Astrocyte (in vitro differentiated cells and primary cell): ENCODE data around the gene PCTP. TPM values are rescaled to one million over a fixed set of nuclear protein-coding genes. Genes with fewer than 3 reads are reported as not detected.

Experiments used
- DNase-seq: peaks from one replicate; pipeline ENCODE4 v3.0.0-alpha.2; 2010; ENCODE audit warnings: low read depth
- FAIRE-seq: peaks from 2 replicates; lab custom pipeline; 2011; peaks lifted over from hg19 to GRCh38; lab: Jason Lieb, UNC
- H2AFZ ChIP-seq: 2 replicates; pipeline ENCODE4 v1.6.0; 2012; ENCODE audit warnings: low read depth, low read length, inconsistent platforms
- H3K27ac ChIP-seq: 2 replicates; pipeline ENCODE4 v1.5.1; 2011; ENCODE audit warnings: low read depth, low read length, inconsistent platforms
- H3K27me3 ChIP-seq: 2 replicates; pipeline ENCODE4 v1.6.0; 2011; ENCODE audit warnings: low read length, inconsistent platforms; ENCODE audit not compliant: insufficient read depth
- H3K36me3 ChIP-seq: 2 replicates; pipeline ENCODE4 v1.5.1; 2011; ENCODE audit warnings: low read length, inconsistent platforms; ENCODE audit not compliant: insufficient read depth
- H3K4me1 ChIP-seq: 2 replicates; pipeline ENCODE4 v1.5.1; 2011; ENCODE audit warnings: low read length, inconsistent platforms; ENCODE audit not compliant: insufficient read depth
- H3K4me2 ChIP-seq: 2 replicates; pipeline ENCODE4 v1.6.0; 2012; ENCODE audit warnings: low read length, inconsistent platforms
- H3K4me3 ChIP-seq: 2 replicates; pipeline ENCODE4 v1.5.1; 2011; ENCODE audit warnings: low read depth, mild to moderate bottlenecking, low read length, inconsistent platforms; ENCODE audit not compliant: insufficient read depth
- H3K79me2 ChIP-seq: 2 replicates; pipeline ENCODE4 v1.6.0; 2012; ENCODE audit warnings: mild to moderate bottlenecking, low read length, inconsistent platforms; ENCODE audit not compliant: insufficient read depth
- H3K9ac ChIP-seq: 2 replicates; pipeline ENCODE4 v1.6.0; 2012; ENCODE audit warnings: mild to moderate bottlenecking, low read length, inconsistent platforms
- H3K9me3 ChIP-seq: 2 replicates; pipeline ENCODE4 v1.5.1; 2012; ENCODE audit warnings: low read depth, mild to moderate bottlenecking, low read length, inconsistent platforms; ENCODE audit not compliant: insufficient read depth
- H4K20me1 ChIP-seq: 2 replicates; pipeline ENCODE4 v1.6.0; 2012; ENCODE audit warnings: low read length, inconsistent platforms; ENCODE audit not compliant: insufficient read depth
- H3K27ac Mint-ChIP-seq: one replicate; pipeline ENCODE4 v1.8.0; 2021; ENCODE audit warnings: mild to moderate bottlenecking, mixed read lengths; ENCODE audit not compliant: unreplicated experiment
- H3K27me3 Mint-ChIP-seq: one replicate; pipeline ENCODE4 v1.8.0; 2021; ENCODE audit warnings: low read depth, mixed read lengths; ENCODE audit not compliant: unreplicated experiment
- H3K36me3 Mint-ChIP-seq: one replicate; pipeline ENCODE4 v1.8.0; 2021; ENCODE audit warnings: low read depth, mixed read lengths; ENCODE audit not compliant: unreplicated experiment
- H3K4me1 Mint-ChIP-seq: one replicate; pipeline ENCODE4 v1.8.0; 2021; ENCODE audit warnings: low read depth, mixed read lengths; ENCODE audit not compliant: unreplicated experiment
- H3K4me3 Mint-ChIP-seq: one replicate; pipeline ENCODE4 v1.8.0; 2021; ENCODE audit warnings: mild to moderate bottlenecking, moderate library complexity, mixed read lengths; ENCODE audit not compliant: unreplicated experiment
- H3K9me3 Mint-ChIP-seq: one replicate; pipeline ENCODE4 v1.8.0; 2021; ENCODE audit warnings: mild to moderate bottlenecking, mixed read lengths; ENCODE audit not compliant: unreplicated experiment
- EZH2 ChIP-seq: IDR thresholded peaks from 2 replicates; pipeline ENCODE4 v1.6.1; 2012; ENCODE audit warnings: mild to moderate bottlenecking, low read length, inconsistent platforms; ENCODE audit not compliant: insufficient read depth
- total RNA-seq: library from RNA; stranded (reverse); gene quantifications from 2 replicates; pipeline ENCODE4 v1.2.1, GENCODE V29; 2021
- TF ChIP-seq, protein P1 (sequence below): IDR thresholded peaks from 2 replicates; pipeline ENCODE4 v1.5.1; 2011; ENCODE audit warnings: low read depth, mild to moderate bottlenecking, inconsistent platforms, low read length, moderate library complexity; ENCODE audit not compliant: insufficient read depth

Gene PCTP
- total RNA-seq, 1 donor from 2014 or later = 16.4 TPM

DNA sequence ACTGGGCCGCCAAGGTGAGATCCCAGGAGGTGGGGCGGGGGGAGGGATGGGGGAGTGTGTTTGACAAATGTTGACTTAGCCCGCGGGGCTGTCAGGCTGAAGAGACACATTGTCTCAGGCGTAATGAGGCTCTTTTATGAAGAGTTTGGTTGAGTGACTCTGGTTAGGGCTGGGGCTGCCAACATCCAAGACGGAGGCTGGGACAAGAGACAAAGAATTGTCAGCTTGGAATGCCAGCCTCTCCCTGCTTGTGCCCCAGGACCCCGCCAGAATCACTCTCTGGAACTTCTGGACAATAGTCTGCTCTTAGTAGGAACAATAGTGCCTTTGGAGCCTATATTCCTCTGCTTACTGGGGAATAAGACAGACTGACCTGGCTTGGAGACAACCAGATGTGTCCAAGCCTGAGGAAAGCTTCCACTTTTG lies 24.0 kb downstream of the PCTP start:
- Mint-ChIP-seq H3K9me3 (no peaks in the 10 kb centered on the region), H3K4me1 (no peaks in the 10 kb centered on the region), H3K27me3 (no peaks in the 10 kb centered on the region), H3K36me3 (peaks cover 30% of the 10 kb centered on the region), H3K4me3 (no peak overlapping the region), H3K27ac (no peak overlapping the region)
- no peak for TF ChIP-seq EZH2
- TF ChIP-seq, protein P1, sequence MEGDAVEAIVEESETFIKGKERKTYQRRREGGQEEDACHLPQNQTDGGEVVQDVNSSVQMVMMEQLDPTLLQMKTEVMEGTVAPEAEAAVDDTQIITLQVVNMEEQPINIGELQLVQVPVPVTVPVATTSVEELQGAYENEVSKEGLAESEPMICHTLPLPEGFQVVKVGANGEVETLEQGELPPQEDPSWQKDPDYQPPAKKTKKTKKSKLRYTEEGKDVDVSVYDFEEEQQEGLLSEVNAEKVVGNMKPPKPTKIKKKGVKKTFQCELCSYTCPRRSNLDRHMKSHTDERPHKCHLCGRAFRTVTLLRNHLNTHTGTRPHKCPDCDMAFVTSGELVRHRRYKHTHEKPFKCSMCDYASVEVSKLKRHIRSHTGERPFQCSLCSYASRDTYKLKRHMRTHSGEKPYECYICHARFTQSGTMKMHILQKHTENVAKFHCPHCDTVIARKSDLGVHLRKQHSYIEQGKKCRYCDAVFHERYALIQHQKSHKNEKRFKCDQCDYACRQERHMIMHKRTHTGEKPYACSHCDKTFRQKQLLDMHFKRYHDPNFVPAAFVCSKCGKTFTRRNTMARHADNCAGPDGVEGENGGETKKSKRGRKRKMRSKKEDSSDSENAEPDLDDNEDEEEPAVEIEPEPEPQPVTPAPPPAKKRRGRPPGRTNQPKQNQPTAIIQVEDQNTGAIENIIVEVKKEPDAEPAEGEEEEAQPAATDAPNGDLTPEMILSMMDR = no peak
- Histone ChIP-seq H3K79me2 (no peaks in the 10 kb centered on the region), H3K36me3 (peaks cover 3% of the 10 kb centered on the region), H3K4me1 (no peaks in the 10 kb centered on the region), H3K27me3 (no peaks in the 10 kb centered on the region), H3K4me2 (no peak overlapping the region), H2AFZ (no peak overlapping the region), H3K9me3 (no peaks in the 10 kb centered on the region), H3K27ac (no peak overlapping the region), H3K9ac (no peak overlapping the region), H3K4me3 (no peak overlapping the region), H4K20me1 (peaks cover 14% of the 10 kb centered on the region)
- DNase-seq (no peak), FAIRE-seq (no peak)

DNA sequence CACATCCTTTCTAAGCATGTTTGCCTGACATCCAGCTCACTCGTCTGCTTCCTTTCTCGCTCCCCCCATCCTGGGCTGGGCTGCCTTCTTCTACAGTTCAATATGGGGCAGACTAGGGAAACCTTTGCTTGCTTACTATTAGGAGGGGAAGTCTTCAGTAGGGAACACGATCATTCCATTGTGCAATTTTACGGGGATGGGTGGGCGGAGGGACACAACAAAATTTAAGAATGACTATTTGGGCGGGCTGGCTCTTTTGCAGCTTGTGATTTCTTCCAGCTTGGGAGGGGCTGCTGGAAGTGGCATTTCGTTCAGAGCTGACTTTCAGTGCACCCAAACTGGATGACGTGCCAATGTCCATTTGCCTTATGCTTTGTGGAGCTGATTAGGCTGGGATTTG lies 25.4 kb downstream of the PCTP start:
- Histone ChIP-seq H3K27ac (no peak overlapping the region), H3K4me1 (no peaks in the 10 kb centered on the region), H3K4me2 (no peak overlapping the region), H3K4me3 (no peak overlapping the region), H4K20me1 (peaks cover 2% of the 10 kb centered on the region), H3K27me3 (no peaks in the 10 kb centered on the region), H3K9me3 (no peaks in the 10 kb centered on the region), H3K79me2 (no peaks in the 10 kb centered on the region), H3K36me3 (peaks cover 3% of the 10 kb centered on the region), H3K9ac (no peak overlapping the region), H2AFZ (no peak overlapping the region)
- Mint-ChIP-seq H3K4me1 (no peaks in the 10 kb centered on the region), H3K9me3 (no peaks in the 10 kb centered on the region), H3K27ac (no peak overlapping the region), H3K36me3 (peaks cover 30% of the 10 kb centered on the region), H3K4me3 (no peak overlapping the region), H3K27me3 (no peaks in the 10 kb centered on the region)
- FAIRE-seq (no peak), DNase-seq (no peak)
- TF ChIP-seq, protein P1 = no peak
- TF ChIP-seq EZH2 = no peak

DNA sequence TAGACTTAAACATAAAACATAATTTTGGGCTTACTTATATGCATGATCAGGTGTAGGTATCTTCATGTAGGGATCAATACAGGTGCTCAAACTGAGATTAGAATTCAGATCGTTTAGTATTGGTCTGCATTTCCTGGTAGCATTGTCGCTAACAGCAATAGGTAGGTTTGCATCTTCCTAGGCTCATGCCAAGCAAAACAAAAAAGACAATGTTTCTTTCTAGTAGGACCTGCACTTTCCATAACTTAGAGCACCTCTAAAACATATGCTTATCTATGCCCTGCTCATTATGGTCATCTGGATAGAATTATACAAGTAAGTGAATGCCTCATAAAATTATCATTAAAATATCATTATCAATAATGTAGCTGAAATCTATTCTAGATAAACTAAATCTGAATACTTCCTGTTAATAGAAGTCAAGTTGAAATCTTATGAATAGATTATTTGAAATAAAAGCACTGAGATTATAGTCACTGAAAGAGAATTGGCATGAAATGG lies 26.7 kb downstream of the PCTP start:
- H3K4me3 ChIP-seq = no peak overlapping the region
- peaks cover 3% of the 10 kb centered on the region for H3K36me3 ChIP-seq
- no peaks in the 10 kb centered on the region for H3K4me1 Mint-ChIP-seq
- no peaks in the 10 kb centered on the region for H3K9me3 ChIP-seq
- peaks cover 23% of the 10 kb centered on the region for H3K36me3 Mint-ChIP-seq
- no peak overlapping the region for H3K9ac ChIP-seq
- no peak overlapping the region for H2AFZ ChIP-seq
- H3K27me3 ChIP-seq = no peaks in the 10 kb centered on the region
- H3K4me2 ChIP-seq = no peak overlapping the region
- TF ChIP-seq, protein P1 = no peak
- no peak for TF ChIP-seq EZH2
- H3K4me3 Mint-ChIP-seq = no peak overlapping the region
- no peaks in the 10 kb centered on the region for H4K20me1 ChIP-seq
- H3K9me3 Mint-ChIP-seq = no peaks in the 10 kb centered on the region
- no peaks in the 10 kb centered on the region for H3K4me1 ChIP-seq
- FAIRE-seq = no peak
- no peaks in the 10 kb centered on the region for H3K27me3 Mint-ChIP-seq
- H3K79me2 ChIP-seq = no peaks in the 10 kb centered on the region
- no peak overlapping the region for H3K27ac Mint-ChIP-seq
- H3K27ac ChIP-seq = no peak overlapping the region
- no peak for DNase-seq
